Right lobe of liver (tissue), 4 donors: Measurements from ENCODE around the gene CENPC.

ENCODE experiments used
- CTCF ChIP-seq, 4 donors: fragments of 200-600 bp in 3 of 4; fragments of 450-650 bp in 1 of 4; IDR thresholded peaks; one replicate each; pipeline versions ENCODE4 v1.5.1 to v1.8.0; 2016 to 2022; ENCODE audit warnings: antibody characterized with exemption in 4 of 4, mild to moderate bottlenecking in 2 of 4
- POLR2A ChIP-seq: fragments of 450-650 bp; IDR thresholded peaks from one replicate; pipeline ENCODE4 v1.6.1; 2017; ENCODE audit warnings: antibody characterized with exemption, mild to moderate bottlenecking
- donor health status: DM: no; HTN: no; CAD: no.
- donor health status: DM: no; HTN: no; CAD: no.
- donor health status: DM: no; HTN: yes; CAD: no.

DNA sequence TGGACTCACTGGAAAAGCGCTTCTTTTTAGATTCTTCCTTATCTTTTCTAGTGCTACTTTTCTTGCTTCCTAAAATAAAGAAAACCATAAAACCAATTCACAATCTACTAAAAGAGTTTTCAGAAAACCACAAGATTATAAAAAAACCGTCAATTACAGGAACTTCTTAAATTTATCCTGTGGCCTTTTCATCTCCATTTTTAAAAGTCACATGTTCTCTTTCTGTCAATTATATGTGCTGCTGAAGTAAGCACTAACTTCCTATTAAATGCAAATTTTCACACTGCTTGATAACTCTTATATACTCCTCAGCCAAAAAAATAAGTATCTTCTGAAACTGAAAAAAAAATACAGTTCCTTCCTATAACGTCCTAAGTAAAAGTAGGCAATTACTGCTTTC lies 32.8 kb downstream of the CENPC start:
- TF ChIP-seq CTCF (IDR thresholded peaks at IDR 0.05) (no peak), POLR2A (no peak)
